C4-2B (cell line): ENCODE data around the gene CCDC81.
"Not testable (repeated sequence)": the region's sequence is repeated elsewhere in the genome, so short reads cannot be mapped to it uniquely, and the experiment has no call there.

Experiments used
- H3K27ac ChIP-seq: fragments of 450-650 bp; 2 replicates; pipeline ENCODE4 v1.5.1; 2017
- CTCF ChIP-seq: fragments of 450-650 bp; conservative IDR thresholded peaks from 2 replicates; pipeline ENCODE4 v1.5.1; 2017; ENCODE audit warnings: mild to moderate bottlenecking
- ZFX ChIP-seq: fragments of 450-650 bp; IDR thresholded peaks from 2 replicates; pipeline ENCODE4 v1.6.1; 2017

The CCDC81 gene

GRCh38 chr11:86374586-86374985, at the start of gene CCDC81:
CCDC81 (plus strand) TSS chr11:86374887; CDS start chr11:86375164, 277 bp downstream.
- no peak within 1 kb of the TSS for H3K27ac ChIP-seq
- TF ChIP-seq ZFX (no peak), CTCF (no peak)

- TF ChIP-seq CTCF (no peak), ZFX (no peak)
Measured at GRCh38 chr11:86335131-86335767, 39.4 kb upstream of the CCDC81 start.

GRCh38 chr11:86337227-86337626, 37.5 kb upstream of the CCDC81 start:
- no peak overlapping the region for H3K27ac ChIP-seq
- TF ChIP-seq ZFX = no peak
- TF ChIP-seq CTCF = no peak

More at GRCh38 chr11:86335131-86335767, 39.4 kb upstream of the CCDC81 start:
- H3K27ac ChIP-seq = no peak overlapping the region

- no peak overlapping the region for H3K27ac ChIP-seq
- TF ChIP-seq CTCF (no peak), ZFX (no peak)
Measured at GRCh38 chr11:86341382-86341781, 33.3 kb upstream of the CCDC81 start.

GRCh38 chr11:86346513-86346912, 28.2 kb upstream of the CCDC81 start:
- H3K27ac ChIP-seq = no peak overlapping the region

GRCh38 chr11:86355256-86355655, 19.4 kb upstream of the CCDC81 start:
- TF ChIP-seq ZFX (no peak), CTCF (no peak)
- no peak overlapping the region for H3K27ac ChIP-seq

More at GRCh38 chr11:86346513-86346912, 28.2 kb upstream of the CCDC81 start:
- TF ChIP-seq CTCF (no peak), ZFX (no peak)

GRCh38 chr11:86357412-86357811, 17.3 kb upstream of the CCDC81 start:
- not testable (repeated sequence) for H3K27ac ChIP-seq

- H3K27ac ChIP-seq = no peak overlapping the region
- TF ChIP-seq ZFX (no peak), CTCF (no peak)
Measured at GRCh38 chr11:86358720-86359119, 16.0 kb upstream of the CCDC81 start.
